ACC112 (cell line): ENCODE results near the gene RIPOR2.
"Not testable (repeated sequence)": the region's sequence is repeated elsewhere in the genome, so short reads cannot be mapped to it uniquely, and the experiment has no call there.

Source experiments
- H2AFZ ChIP-seq: fragments of 200-600 bp; sonication (generic); one replicate; pipeline ENCODE4 v1.6.0; 2017; ENCODE audit warnings: antibody characterized with exemption, low read length; ENCODE audit not compliant: unreplicated experiment
- H3K27ac ChIP-seq: fragments of 200-600 bp; sonication (generic); 2 replicates; pipeline ENCODE4 v1.5.1; 2014; ENCODE audit warnings: low read depth, mild to moderate bottlenecking, antibody characterized with exemption, low read length, moderate library complexity
- H3K27me3 ChIP-seq: fragments of 200-600 bp; sonication (generic); 2 replicates; pipeline ENCODE4 v1.6.1; 2014; ENCODE audit warnings: mild to moderate bottlenecking, antibody characterized with exemption, low read length, moderate library complexity, mixed read lengths; ENCODE audit not compliant: insufficient read depth
- H3K36me3 ChIP-seq: fragments of 200-600 bp; sonication (generic); 2 replicates; pipeline ENCODE4 v1.6.1; 2016; ENCODE audit warnings: mild to moderate bottlenecking, antibody characterized with exemption, low read length, moderate library complexity, mixed read lengths; ENCODE audit not compliant: insufficient read depth
- H3K4me1 ChIP-seq: fragments of 200-600 bp; sonication (generic); one replicate; pipeline ENCODE4 v1.6.1; 2016; ENCODE audit warnings: low read length, mixed read lengths; ENCODE audit not compliant: insufficient read depth, unreplicated experiment, control insufficient read depth
- H3K4me3 ChIP-seq: fragments of 200-600 bp; sonication (generic); 2 replicates; pipeline ENCODE4 v1.5.1; 2014; ENCODE audit warnings: mild to moderate bottlenecking, low read depth, low read length
- H3K79me2 ChIP-seq: fragments of 200-600 bp; sonication (generic); one replicate; pipeline ENCODE4 v1.6.0; 2016; ENCODE audit warnings: low read length; ENCODE audit not compliant: control insufficient read depth, unreplicated experiment, insufficient read depth

RIPOR2 gene

DNA sequence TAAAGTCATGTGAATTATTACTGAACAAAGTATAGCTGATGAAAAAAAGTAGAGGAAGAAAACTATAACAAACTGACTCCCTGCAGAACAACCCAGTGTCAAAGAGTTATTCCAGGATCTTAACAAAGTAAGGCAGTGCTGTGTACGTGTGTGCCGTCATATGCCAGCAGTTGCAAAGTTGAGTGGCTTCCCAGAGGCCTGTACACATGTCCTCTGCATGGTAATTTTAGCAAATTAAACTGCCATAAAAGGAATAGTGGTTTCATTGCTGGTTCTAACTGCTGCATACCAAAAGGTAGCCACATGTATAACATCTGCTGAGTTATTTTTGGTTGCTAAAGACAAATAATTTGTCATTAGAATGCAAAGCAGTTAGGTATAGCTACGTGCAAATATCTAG, 44.8 kb downstream of the RIPOR2 start:
- H3K36me3 ChIP-seq = no peaks in the 10 kb centered on the region
- no peak overlapping the region for H3K4me3 ChIP-seq
- H3K79me2 ChIP-seq = no peaks in the 10 kb centered on the region
- H2AFZ ChIP-seq = no peak overlapping the region
- no peak overlapping the region for H3K27ac ChIP-seq
- H3K4me1 ChIP-seq = no peaks in the 10 kb centered on the region
- no peaks in the 10 kb centered on the region for H3K27me3 ChIP-seq

DNA sequence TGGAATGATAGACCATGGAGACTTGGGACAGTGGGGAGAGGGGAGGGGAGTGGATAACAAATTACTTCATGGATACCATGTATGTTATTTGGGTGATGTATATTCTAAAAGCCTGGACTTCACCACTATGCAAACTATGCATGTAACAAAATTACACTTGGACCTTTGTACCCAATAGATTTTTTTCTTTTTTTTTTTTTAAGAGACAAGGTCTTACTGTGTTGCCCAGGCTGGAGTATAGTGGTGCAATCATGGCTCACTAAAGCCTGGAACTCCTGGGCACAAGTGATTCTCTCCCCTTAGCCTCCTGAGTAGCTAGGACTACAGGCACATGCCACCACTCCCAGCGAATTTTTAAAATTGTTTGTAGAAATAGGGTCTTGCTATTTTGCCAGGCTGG, 45.3 kb downstream of the RIPOR2 start:
- Histone ChIP-seq H3K27me3 (no peaks in the 10 kb centered on the region), H3K4me1 (no peaks in the 10 kb centered on the region), H3K79me2 (no peaks in the 10 kb centered on the region), H3K27ac (no peak overlapping the region), H2AFZ (no peak overlapping the region), H3K36me3 (no peaks in the 10 kb centered on the region), H3K4me3 (no peak overlapping the region)

DNA sequence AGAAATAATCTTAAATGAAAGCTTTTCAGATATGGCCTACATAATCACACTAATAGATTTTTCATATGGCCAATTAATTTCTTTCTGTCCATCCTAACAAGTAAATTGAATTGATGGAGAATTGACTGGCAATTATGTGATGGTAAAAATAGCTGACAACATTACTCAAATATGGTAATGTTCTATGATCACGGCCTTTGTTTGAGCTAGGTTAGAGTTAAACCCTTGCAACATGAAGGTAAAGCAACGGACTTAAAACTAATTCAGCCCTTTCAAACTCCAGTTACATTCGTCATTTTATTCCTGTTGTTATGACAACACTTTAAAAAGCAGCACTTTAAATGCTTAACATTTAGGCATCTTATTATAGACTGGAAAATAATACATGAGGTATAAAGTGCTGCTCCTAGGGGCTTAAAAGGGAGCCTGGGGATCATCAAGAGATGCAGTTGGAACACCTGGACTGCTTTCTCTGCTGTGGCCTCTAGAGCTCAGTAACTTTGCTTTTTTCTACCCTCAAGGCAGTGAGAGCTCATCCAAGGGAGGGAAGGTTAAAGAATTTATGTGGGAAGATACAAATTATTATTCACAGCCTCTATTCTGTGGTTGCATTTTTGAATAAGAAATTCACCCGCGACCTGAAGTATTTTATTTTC, 46.9 kb downstream of the RIPOR2 start:
- H3K79me2 ChIP-seq = no peaks in the 10 kb centered on the region
- no peaks in the 10 kb centered on the region for H3K4me1 ChIP-seq
- no peak overlapping the region for H2AFZ ChIP-seq
- no peaks in the 10 kb centered on the region for H3K36me3 ChIP-seq
- H3K27ac ChIP-seq = no peak overlapping the region
- no peaks in the 10 kb centered on the region for H3K27me3 ChIP-seq
- H3K4me3 ChIP-seq = no peak overlapping the region

DNA sequence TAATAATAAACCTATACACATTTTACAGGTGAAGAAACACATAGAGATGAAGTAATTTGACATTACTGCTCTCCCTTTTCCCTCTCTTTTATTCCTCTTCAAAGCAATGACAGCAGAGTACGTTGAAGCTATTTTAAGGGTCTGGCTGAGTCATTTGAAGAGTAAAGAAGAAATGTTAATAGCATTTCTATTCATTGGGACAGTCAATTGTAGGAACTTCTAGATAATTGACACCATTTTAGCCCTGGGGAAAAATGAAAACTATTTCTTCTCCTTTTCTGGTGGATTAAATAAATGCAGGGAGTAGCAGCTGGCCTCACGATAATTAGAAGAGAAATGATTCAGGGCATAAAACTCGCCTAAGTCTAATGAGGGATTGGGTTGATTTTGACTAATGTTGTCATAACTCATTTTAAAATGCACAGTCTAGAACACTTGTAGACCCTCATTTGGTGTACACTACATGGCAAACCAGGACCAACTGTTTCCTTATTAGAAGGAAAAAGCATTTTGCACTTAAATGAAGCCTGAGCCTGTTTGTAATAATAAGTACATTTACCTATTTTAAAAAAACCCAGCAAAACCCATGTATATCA, 48.1 kb downstream of the RIPOR2 start:
- Histone ChIP-seq H3K27ac (no peak overlapping the region), H3K79me2 (no peaks in the 10 kb centered on the region)

DNA sequence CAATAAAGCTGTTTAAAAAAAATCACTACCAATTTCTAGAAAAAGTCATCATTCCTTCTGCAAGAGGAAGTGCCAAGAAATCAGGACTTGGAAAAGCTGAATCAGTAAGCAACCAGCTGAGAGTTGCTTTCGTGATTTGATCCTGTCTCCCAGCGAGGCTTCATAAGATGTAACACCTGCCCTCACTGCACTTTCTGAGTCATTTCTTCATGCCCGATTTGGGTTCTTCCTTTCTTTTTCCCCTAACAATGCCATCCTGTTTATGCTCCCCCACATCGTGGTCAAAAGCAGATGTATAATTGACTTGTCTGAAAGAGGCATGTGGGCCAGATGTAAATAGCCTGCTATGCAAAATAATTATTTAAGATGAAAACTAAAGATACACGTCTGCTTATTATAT, 52.1 kb downstream of the RIPOR2 start:
- Histone ChIP-seq H2AFZ (no peak overlapping the region), H3K36me3 (no peaks in the 10 kb centered on the region), H3K79me2 (no peaks in the 10 kb centered on the region)

More for the DNA sequence above, 48.1 kb downstream of the RIPOR2 start:
- H3K36me3 ChIP-seq = no peaks in the 10 kb centered on the region
- H3K4me3 ChIP-seq = no peak overlapping the region
- H2AFZ ChIP-seq = no peak overlapping the region
- peaks cover 6% of the 10 kb centered on the region for H3K4me1 ChIP-seq
- no peaks in the 10 kb centered on the region for H3K27me3 ChIP-seq

DNA sequence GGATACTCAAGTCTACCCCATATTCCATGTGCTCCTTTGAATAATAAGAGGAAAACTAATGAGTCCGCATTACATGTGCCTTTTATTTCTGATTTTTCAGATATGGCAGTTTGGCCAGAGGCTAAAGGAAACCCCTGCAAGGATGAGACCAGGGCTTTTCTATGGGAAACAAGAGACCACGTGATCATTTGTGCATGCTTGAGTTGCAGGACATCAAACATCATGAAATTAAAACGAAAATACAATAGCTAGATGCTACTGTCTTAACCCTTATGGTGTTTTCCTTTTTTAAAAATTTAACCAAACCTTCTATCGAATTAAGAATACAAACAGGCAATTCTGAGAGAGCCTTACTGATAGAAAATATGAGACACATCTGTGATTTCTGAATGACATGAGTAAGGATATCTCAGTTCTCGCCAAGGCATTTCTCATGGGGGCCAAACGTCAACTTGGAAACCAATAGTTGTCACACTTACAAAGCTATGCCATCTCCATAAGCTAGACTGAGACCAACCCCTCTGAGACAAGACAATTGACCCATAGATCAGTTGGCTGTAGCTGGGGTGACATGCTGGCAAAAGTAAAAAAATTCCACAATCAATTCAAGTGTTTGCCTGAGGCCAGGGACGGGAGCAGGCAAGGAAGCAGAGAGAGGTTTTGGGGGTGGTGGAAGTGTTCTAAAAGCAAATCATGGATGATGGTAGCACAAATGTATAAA, 52.8 kb downstream of the RIPOR2 start:
- no peaks in the 10 kb centered on the region for H3K36me3 ChIP-seq
- no peak overlapping the region for H3K27ac ChIP-seq
- no peak overlapping the region for H2AFZ ChIP-seq
- no peaks in the 10 kb centered on the region for H3K27me3 ChIP-seq
- H3K4me3 ChIP-seq = no peak overlapping the region
- H3K4me1 ChIP-seq = peaks cover 6% of the 10 kb centered on the region
- H3K79me2 ChIP-seq = no peaks in the 10 kb centered on the region

More for the DNA sequence above, 52.1 kb downstream of the RIPOR2 start:
- H3K27me3 ChIP-seq = no peaks in the 10 kb centered on the region
- H3K27ac ChIP-seq = no peak overlapping the region
- H3K4me1 ChIP-seq = peaks cover 6% of the 10 kb centered on the region
- no peak overlapping the region for H3K4me3 ChIP-seq

DNA sequence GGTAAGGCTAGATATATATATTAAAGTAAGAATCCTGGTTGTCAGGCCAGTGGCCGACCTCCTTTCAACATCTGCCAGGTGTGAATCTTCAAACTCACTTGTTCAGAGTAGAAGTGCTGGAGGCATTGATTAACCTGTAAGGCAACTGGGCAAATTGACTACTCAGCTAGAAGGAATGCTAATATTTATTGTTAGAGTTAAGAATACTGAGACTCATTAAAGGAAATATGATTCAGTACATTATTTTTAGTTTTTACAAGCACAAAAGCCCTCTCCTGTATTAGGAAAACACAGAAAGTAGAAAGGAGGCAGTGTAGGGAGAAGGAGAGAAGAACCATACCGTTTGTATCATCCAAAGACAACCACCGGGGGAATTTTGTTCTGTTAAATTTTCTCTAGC, 53.5 kb downstream of the RIPOR2 start:
- Histone ChIP-seq H3K27me3 (no peaks in the 10 kb centered on the region), H2AFZ (no peak overlapping the region), H3K27ac (no peak overlapping the region), H3K79me2 (no peaks in the 10 kb centered on the region), H3K4me3 (no peak overlapping the region), H3K4me1 (peaks cover 6% of the 10 kb centered on the region), H3K36me3 (no peaks in the 10 kb centered on the region)

DNA sequence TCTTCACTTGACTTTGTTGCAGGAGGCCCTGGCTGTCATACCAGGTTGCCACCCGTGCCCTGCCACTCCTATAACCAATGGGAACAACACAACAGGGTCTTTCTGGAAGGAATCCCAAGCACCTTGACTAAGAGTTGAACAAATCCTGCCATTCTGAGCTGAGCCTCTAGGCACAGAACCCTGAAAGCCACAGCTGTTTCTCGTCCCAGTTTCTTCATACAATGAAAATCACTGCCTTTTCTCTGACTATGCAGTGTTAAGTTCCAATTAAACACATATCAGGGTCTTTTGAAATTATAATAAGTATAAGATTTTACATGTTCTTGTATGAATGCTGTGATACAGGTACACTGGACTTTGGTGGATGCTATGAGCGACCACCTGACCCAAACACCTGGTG, 54.4 kb downstream of the RIPOR2 start:
- H3K4me1 ChIP-seq = peaks cover 6% of the 10 kb centered on the region
- no peaks in the 10 kb centered on the region for H3K27me3 ChIP-seq
- no peak overlapping the region for H2AFZ ChIP-seq
- no peak overlapping the region for H3K27ac ChIP-seq
- no peak overlapping the region for H3K4me3 ChIP-seq
- no peaks in the 10 kb centered on the region for H3K36me3 ChIP-seq
- H3K79me2 ChIP-seq = no peaks in the 10 kb centered on the region

DNA sequence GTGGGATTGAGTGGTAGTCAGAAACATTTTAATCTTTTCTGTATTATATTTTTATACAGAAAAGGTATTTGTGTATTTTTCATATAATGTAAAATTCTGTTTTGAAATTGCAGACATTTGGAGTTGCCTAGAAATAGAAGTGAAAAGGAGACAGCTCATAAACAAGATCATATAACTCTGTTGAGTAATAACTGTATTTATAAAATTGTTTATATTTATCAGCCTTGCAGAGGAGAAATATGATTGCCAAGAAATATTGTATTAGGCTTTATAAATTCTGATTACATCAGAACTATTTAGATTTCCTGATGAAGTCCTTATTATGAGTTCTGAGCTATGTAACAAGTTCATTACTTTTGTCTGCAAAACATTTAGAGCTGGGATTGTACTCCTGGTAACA, 55.3 kb downstream of the RIPOR2 start:
- H3K4me1 ChIP-seq = peaks cover 6% of the 10 kb centered on the region
- no peak overlapping the region for H3K27ac ChIP-seq
- H3K4me3 ChIP-seq = no peak overlapping the region
- H3K36me3 ChIP-seq = no peaks in the 10 kb centered on the region
- H3K27me3 ChIP-seq = no peaks in the 10 kb centered on the region
- no peaks in the 10 kb centered on the region for H3K79me2 ChIP-seq
- H2AFZ ChIP-seq = no peak overlapping the region

DNA sequence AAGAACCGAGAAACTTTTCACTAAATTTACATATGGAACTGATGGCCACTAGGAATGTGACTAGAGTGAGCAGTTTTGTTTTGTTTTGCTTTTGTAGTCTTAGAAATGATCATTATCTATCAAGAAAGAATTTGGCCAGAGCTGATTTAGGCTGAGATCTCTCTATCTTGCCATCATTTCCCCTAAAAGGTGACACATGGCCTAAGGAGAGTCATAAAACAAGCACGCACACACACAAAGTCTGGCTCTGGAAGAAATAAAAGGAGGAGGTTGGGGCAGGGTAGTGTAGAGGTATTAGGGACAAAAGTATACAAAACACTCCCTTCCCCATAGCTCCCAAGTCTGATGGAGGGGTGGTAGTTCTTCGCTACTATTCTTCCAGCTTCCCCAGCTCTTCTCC, 56.4 kb downstream of the RIPOR2 start:
- H3K4me3 ChIP-seq = no peak overlapping the region
- no peak overlapping the region for H3K27ac ChIP-seq
- H3K36me3 ChIP-seq = no peaks in the 10 kb centered on the region
- H3K27me3 ChIP-seq = no peaks in the 10 kb centered on the region
- H3K79me2 ChIP-seq = no peaks in the 10 kb centered on the region
- no peak overlapping the region for H2AFZ ChIP-seq
- peaks cover 6% of the 10 kb centered on the region for H3K4me1 ChIP-seq

DNA sequence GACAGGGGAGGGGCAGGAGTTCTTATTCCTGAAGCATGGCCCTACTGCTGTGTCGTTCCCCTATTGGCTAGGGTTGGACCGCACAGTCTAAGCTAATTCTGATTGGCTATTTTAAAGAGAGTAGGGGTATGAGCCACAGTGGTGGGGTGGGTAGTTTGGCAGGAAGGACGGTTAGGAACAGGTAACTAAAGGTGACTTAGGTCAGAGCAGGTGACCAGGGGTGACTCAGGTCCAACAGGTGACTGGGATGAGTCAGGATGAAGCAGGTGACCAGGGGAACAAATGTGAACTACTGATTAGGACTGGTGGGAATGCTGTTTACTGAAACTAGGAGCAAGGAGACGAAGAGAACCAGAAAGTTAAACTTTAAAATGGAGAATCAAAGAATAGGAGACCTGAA, 58.0 kb downstream of the RIPOR2 start:
- not testable (repeated sequence) for H3K36me3 ChIP-seq, H3K4me1 ChIP-seq, H3K79me2 ChIP-seq, H3K27me3 ChIP-seq, H3K27ac ChIP-seq, H2AFZ ChIP-seq, H3K4me3 ChIP-seq
